Parathyroid adenoma (tissue), 2 donors: ENCODE data around the gene PRRT3.
A peak's percentile ranks its signal among the peaks of the same experiment; 100 is the strongest.

Experiments
- H2AFZ ChIP-seq: fragments of 300-600 bp; sonication (generic); one replicate; pipeline ENCODE4 v1.7.0; 2017; ENCODE audit warnings: antibody characterized with exemption, mild to moderate bottlenecking
- H3K27ac ChIP-seq: fragments of 300-600 bp; sonication (generic); one replicate; pipeline ENCODE4 v1.7.0; 2017
- H3K27me3 ChIP-seq: fragments of 300-600 bp; sonication (generic); one replicate; pipeline ENCODE4 v1.7.0; 2017; ENCODE audit warnings: low read length; ENCODE audit not compliant: control insufficient read depth, insufficient read depth
- H3K36me3 ChIP-seq: fragments of 300-600 bp; sonication (generic); one replicate; pipeline ENCODE4 v1.7.0; 2017; ENCODE audit warnings: low read length; ENCODE audit not compliant: control insufficient read depth, insufficient read depth
- H3K4me1 ChIP-seq: fragments of 300-600 bp; sonication (generic); one replicate; pipeline ENCODE4 v1.7.0; 2017; ENCODE audit warnings: control low read depth
- H3K4me2 ChIP-seq: fragments of 300-600 bp; sonication (generic); one replicate; pipeline ENCODE4 v1.7.0; 2017; ENCODE audit warnings: low read length
- H3K4me3 ChIP-seq: fragments of 300-600 bp; sonication (generic); one replicate; pipeline ENCODE4 v1.7.0; 2017; ENCODE audit warnings: low read depth, low read length
- H3K79me2 ChIP-seq: fragments of 300-600 bp; sonication (generic); one replicate; pipeline ENCODE4 v1.7.0; 2017; ENCODE audit warnings: control low read depth
- H3K9ac ChIP-seq: fragments of 300-600 bp; sonication (generic); one replicate; pipeline ENCODE4 v1.7.0; 2017; ENCODE audit warnings: mild to moderate bottlenecking
- H3K9me3 ChIP-seq: fragments of 300-600 bp; sonication (generic); one replicate; pipeline ENCODE4 v1.7.0; 2017; ENCODE audit warnings: low read length; ENCODE audit not compliant: control insufficient read depth
- CTCF ChIP-seq: fragments of 300-600 bp; sonication (generic); IDR thresholded peaks from one replicate; pipeline ENCODE4 v1.7.0; 2017; ENCODE audit warnings: antibody characterized with exemption, mild to moderate bottlenecking
- donor health status: primary hyperparathyroidism.

PRRT3 gene

GRCh38 chr3:9916346-9916733, 35.9 kb downstream of the PRRT3 start:
- peaks cover 2% of the 10 kb centered on the region for H3K79me2 ChIP-seq
- H3K36me3 ChIP-seq, result no peaks in the 10 kb centered on the region
- peak overlapping the region; percentile 73 for H3K4me2 ChIP-seq
- H3K4me1 ChIP-seq, result peaks cover 15% of the 10 kb centered on the region
- peak overlapping the region; percentile 89 for H2AFZ ChIP-seq
- peak overlapping the region; percentile 71 for H3K27ac ChIP-seq
- H3K9ac ChIP-seq, result no peak overlapping the region
- H3K4me3 ChIP-seq, result peak overlapping the region; percentile 61
- no peak for TF ChIP-seq CTCF
- H3K27me3 ChIP-seq, result no peaks in the 10 kb centered on the region
- H3K9me3 ChIP-seq, result no peaks in the 10 kb centered on the region

- peak overlapping the region; percentile 63 for H3K27ac ChIP-seq
- peaks cover 15% of the 10 kb centered on the region for H3K4me1 ChIP-seq
- peak; percentile 24 for TF ChIP-seq CTCF
- H3K79me2 ChIP-seq, result peaks cover 2% of the 10 kb centered on the region
- no peak overlapping the region for H3K9ac ChIP-seq
- H3K4me3 ChIP-seq, result peak overlapping the region; percentile 60
- H3K27me3 ChIP-seq, result no peaks in the 10 kb centered on the region
- no peaks in the 10 kb centered on the region for H3K9me3 ChIP-seq
- H3K4me2 ChIP-seq, result peak overlapping the region; percentile 83
- H3K36me3 ChIP-seq, result no peaks in the 10 kb centered on the region
- peak overlapping the region; percentile 78 for H2AFZ ChIP-seq
Observed at GRCh38 chr3:9915254-9916141, 36.7 kb downstream of the PRRT3 start.

GRCh38 chr3:9914559-9915253, 37.5 kb downstream of the PRRT3 start:
- Histone ChIP-seq H3K27ac (no peak overlapping the region), H3K9me3 (no peaks in the 10 kb centered on the region), H3K27me3 (no peaks in the 10 kb centered on the region), H3K4me2 (peak overlapping the region; percentile 83), H3K36me3 (no peaks in the 10 kb centered on the region), H3K4me3 (peak overlapping the region; percentile 26), H3K4me1 (peaks cover 15% of the 10 kb centered on the region), H2AFZ (peak overlapping the region; percentile 78), H3K9ac (no peak overlapping the region), H3K79me2 (peaks cover 2% of the 10 kb centered on the region)
- TF ChIP-seq CTCF, result no peak

GRCh38 chr3:9914011-9914410, 38.2 kb downstream of the PRRT3 start:
- Histone ChIP-seq H3K27ac (no peak overlapping the region), H3K27me3 (no peaks in the 10 kb centered on the region), H3K4me3 (no peak overlapping the region), H3K4me1 (peaks cover 15% of the 10 kb centered on the region), H3K79me2 (peaks cover 2% of the 10 kb centered on the region), H3K9me3 (no peaks in the 10 kb centered on the region), H3K9ac (no peak overlapping the region), H3K4me2 (no peak overlapping the region), H3K36me3 (no peaks in the 10 kb centered on the region), H2AFZ (no peak overlapping the region)
- TF ChIP-seq CTCF, result no peak
